SK-MEL-5 (cell line): ENCODE measurements around the gene IL1RAP. TPM values are rescaled to one million over a fixed set of nuclear protein-coding genes. Genes with fewer than 3 reads are reported as not detected.
A peak's percentile ranks its signal among the peaks of the same experiment; 100 is the strongest.

Experiments
- DNase-seq: peaks from one replicate; pipeline ENCODE4 v3.0.0-alpha.2; 2016; ENCODE audit warnings: low read depth, low spot score
- in situ Hi-C: cut with HindIII; loops from 2 replicates; pipeline ENCODE4 v1.10.0; 2016; ENCODE audit warnings: low sequenced_read_pairs, high pct_unique_total_duplicates, low pct_unique_long_range_greater_than_20kb
- total RNA-seq: library from RNA; depleted of rRNA; stranded (reverse); fragments of >200 nt; shearing (Covaris generic); gene quantifications from 2 replicates; pipeline ENCODE4 v1.2.3, GENCODE V29; 2014

Gene IL1RAP
- total RNA-seq, 1 experiment from 2014 or later: 514 TPM

GRCh38 chr3:190616637-190617036 lies 102.8 kb downstream of the IL1RAP start:
- no peak for DNase-seq
- in situ Hi-C loops: no loop called here

GRCh38 chr3:190617185-190617584 lies 103.3 kb downstream of the IL1RAP start:
- peak; percentile 82 for DNase-seq
- in situ Hi-C loops: no loop called here

- in situ Hi-C loops: no loop called here
- no peak for DNase-seq
Observed at GRCh38 chr3:190618330-190619030, 104.6 kb downstream of the IL1RAP start.

- in situ Hi-C loops: no loop called here
Observed at GRCh38 chr3:190619353-190619752, 105.5 kb downstream of the IL1RAP start.

GRCh38 chr3:190619761-190620160 lies 105.9 kb downstream of the IL1RAP start:
- in situ Hi-C loops: no loop called here
- DNase-seq: no peak

More at GRCh38 chr3:190619353-190619752, 105.5 kb downstream of the IL1RAP start:
- DNase-seq: no peak

- no peak for DNase-seq
Observed at GRCh38 chr3:190620886-190621608, 107.2 kb downstream of the IL1RAP start.

GRCh38 chr3:190621927-190622326 lies 108.0 kb downstream of the IL1RAP start:
- DNase-seq: no peak

More at GRCh38 chr3:190620886-190621608, 107.2 kb downstream of the IL1RAP start:
- in situ Hi-C loops: no loop called here

GRCh38 chr3:190624282-190624681 lies 110.4 kb downstream of the IL1RAP start:
- in situ Hi-C loops: no loop called here
- DNase-seq: no peak

More at GRCh38 chr3:190621927-190622326, 108.0 kb downstream of the IL1RAP start:
- in situ Hi-C loops: no loop called here

GRCh38 chr3:190626951-190627620 lies 113.2 kb downstream of the IL1RAP start:
- in situ Hi-C loops: no loop called here
- no peak for DNase-seq

GRCh38 chr3:190629088-190629487 lies 115.2 kb downstream of the IL1RAP start:
- no peak for DNase-seq
- in situ Hi-C loops: no loop called here

GRCh38 chr3:190631295-190631694 lies 117.4 kb downstream of the IL1RAP start:
- no peak for DNase-seq
- in situ Hi-C loops: no loop called here

- DNase-seq: no peak
- in situ Hi-C loops: no loop called here
Observed at GRCh38 chr3:190641564-190641963, 127.7 kb downstream of the IL1RAP start.

GRCh38 chr3:190642016-190642415 lies 128.1 kb downstream of the IL1RAP start:
- DNase-seq: no peak

GRCh38 chr3:190644035-190644434 lies 130.2 kb downstream of the IL1RAP start:
- in situ Hi-C loops: no loop called here
- DNase-seq: peak; percentile 40

More at GRCh38 chr3:190642016-190642415, 128.1 kb downstream of the IL1RAP start:
- in situ Hi-C loops: no loop called here

GRCh38 chr3:190644766-190645165 lies 130.9 kb downstream of the IL1RAP start:
- DNase-seq: peak; percentile 82
- in situ Hi-C loops: no loop called here

- in situ Hi-C loops: no loop called here
- DNase-seq: no peak
Observed at GRCh38 chr3:190645932-190646460, 132.1 kb downstream of the IL1RAP start.

- no peak for DNase-seq
- in situ Hi-C loops: no loop called here
Observed at GRCh38 chr3:190646996-190647395, 133.1 kb downstream of the IL1RAP start.

GRCh38 chr3:190655933-190656332 lies 142.0 kb downstream of the IL1RAP start:
- DNase-seq: no peak
- in situ Hi-C loops: no loop called here
